Endothelial cell of umbilical vein (primary cell): ENCODE results near the gene PELI3. TPM values are rescaled to one million over a fixed set of nuclear protein-coding genes. Genes with fewer than 3 reads are reported as not detected.

Experiments
- BruUV-seq: library from RNA; stranded (reverse); fragments of 400-500 nt; replicated peaks from 2 replicates; lab custom pipeline; 2021; lab: Mats Ljungman, UMichigan
- CTCF ChIA-PET: fragments of 300-600, 350-600 bp; sonication (Branson Sonifier 250); formaldehyde crosslinking; loops from one replicate; lab custom pipeline; 2021; ENCODE audit warnings: antibody characterized with exemption, inconsistent platforms; lab: Charles Lee
- POLR2A ChIA-PET: fragments of 300-600, 350-600 bp; sonication (Branson Sonifier 250); formaldehyde crosslinking; loops from one replicate; lab custom pipeline; 2021; ENCODE audit warnings: antibody characterized with exemption, inconsistent platforms; lab: Charles Lee
- DNase-seq: peaks from one replicate; pipeline ENCODE4 v3.0.0-alpha.2; 2011; ENCODE audit warnings: low read depth, low spot score
- FAIRE-seq: peaks from 2 replicates; lab custom pipeline; 2011; peaks lifted over from hg19 to GRCh38; lab: Jason Lieb, UNC
- H2AFZ ChIP-seq: 2 replicates; pipeline ENCODE4 v1.6.0; 2012; ENCODE audit warnings: low read depth, low read length, control low read depth, inconsistent platforms
- H3K27ac ChIP-seq: 2 replicates; pipeline ENCODE4 v1.5.1; 2011; ENCODE audit warnings: low read depth, mild to moderate bottlenecking, control low read depth, low read length, moderate library complexity; ENCODE audit not compliant: insufficient read depth
- H3K27me3 ChIP-seq, 2 experiments: 2 replicates each; pipeline versions ENCODE4 v1.6.0 to v1.6.1; 2011; ENCODE audit warnings: low read length in 2 of 2, mixed read lengths in 1 of 2; ENCODE audit not compliant: control insufficient read depth in 2 of 2, insufficient read depth in 2 of 2
- H3K36me3 ChIP-seq, 2 experiments: 2 replicates in 1 of 2; 3 replicates in 1 of 2; pipeline ENCODE4 v1.5.1; 2011; ENCODE audit warnings: low read length in 2 of 2, mild to moderate bottlenecking in 1 of 2, moderate library complexity in 1 of 2; ENCODE audit not compliant: control insufficient read depth in 2 of 2, insufficient read depth in 2 of 2; ENCODE audit errors: extremely low read depth in 1 of 2
- H3K4me1 ChIP-seq: 3 replicates; pipeline ENCODE4 v1.5.1; 2011; ENCODE audit warnings: mild to moderate bottlenecking, low read length; ENCODE audit not compliant: control insufficient read depth, insufficient read depth; ENCODE audit errors: extremely low read depth
- H3K4me2 ChIP-seq: 2 replicates; pipeline ENCODE4 v1.6.1; 2011; ENCODE audit warnings: low read length, control low read depth, mixed read lengths; ENCODE audit not compliant: insufficient read depth
- H3K4me3 ChIP-seq, 3 experiments: fragments of 200-600 bp in 1 of 3; sonication (generic), shearing (Covaris generic) in 1 of 3; replicated peaks in 1 of 3; 2 replicates each; pipeline ENCODE4 v1.5.1; 2011 to 2016; ENCODE audit warnings: control low read depth in 3 of 3, low read length in 3 of 3, mild to moderate bottlenecking in 2 of 3, inconsistent platforms in 1 of 3, low read depth in 1 of 3, moderate library complexity in 1 of 3; ENCODE audit not compliant: insufficient read depth in 1 of 3
- H3K79me2 ChIP-seq: 2 replicates; pipeline ENCODE4 v1.6.0; 2012; ENCODE audit warnings: low read length, inconsistent platforms; ENCODE audit not compliant: control insufficient read depth, insufficient read depth
- H3K9ac ChIP-seq: replicated peaks from 2 replicates; pipeline ENCODE3; 2011; ENCODE audit warnings: low read length, control low read depth; ENCODE audit not compliant: insufficient read depth; ENCODE audit errors: extremely low read depth
- H3K9me1 ChIP-seq: replicated peaks from 3 replicates; pipeline ENCODE4 v1.6.0; 2011; ENCODE audit warnings: mild to moderate bottlenecking, low read length; ENCODE audit not compliant: control insufficient read depth, insufficient read depth; ENCODE audit errors: extremely low read depth
- H3K9me3 ChIP-seq: replicated peaks from 2 replicates; pipeline ENCODE4 v1.5.1; 2012; ENCODE audit warnings: low read length, inconsistent platforms; ENCODE audit not compliant: control insufficient read depth, insufficient read depth
- H4K20me1 ChIP-seq: replicated peaks from 2 replicates; pipeline ENCODE3; 2011; ENCODE audit warnings: mild to moderate bottlenecking, low read length; ENCODE audit not compliant: control insufficient read depth, insufficient read depth; ENCODE audit errors: extremely low read depth
- CTCF ChIP-seq, 2 donors: IDR thresholded peaks; 1 replicate in 1 of 2; 2 replicates in 1 of 2; pipeline ENCODE4 v1.5.1; 2011; ENCODE audit warnings: low read length in 2 of 2, mild to moderate bottlenecking in 2 of 2, moderate library complexity in 2 of 2, control low read depth in 1 of 2, inconsistent platforms in 1 of 2, low read depth in 1 of 2; ENCODE audit not compliant: insufficient read depth in 1 of 2; ENCODE audit errors: extremely low read depth in 1 of 2
- EZH2 ChIP-seq: IDR thresholded peaks from 2 replicates; pipeline ENCODE4 v1.6.1; 2012; ENCODE audit warnings: borderline replicate concordance, low read depth, mild to moderate bottlenecking, moderate library complexity, low read length, inconsistent platforms; ENCODE audit not compliant: severe bottlenecking
- FOS ChIP-seq: IDR thresholded peaks from 2 replicates; pipeline ENCODE4 v1.6.1; 2011; ENCODE audit warnings: mild to moderate bottlenecking, low read length, moderate library complexity, borderline replicate concordance; ENCODE audit not compliant: insufficient read depth
- GATA2 ChIP-seq: IDR thresholded peaks from 2 replicates; pipeline ENCODE4 v1.7.0; 2011; ENCODE audit warnings: low read depth, mild to moderate bottlenecking, moderate library complexity, mixed read lengths, low read length; ENCODE audit not compliant: insufficient read length, insufficient read depth
- JUN ChIP-seq: IDR thresholded peaks from 2 replicates; pipeline ENCODE4 v1.6.1; 2011; ENCODE audit warnings: borderline replicate concordance, low read depth; ENCODE audit not compliant: insufficient read length, insufficient read depth
- MAX ChIP-seq: IDR thresholded peaks from 2 replicates; pipeline ENCODE4 v1.6.1; 2011; ENCODE audit not compliant: insufficient read depth, insufficient read length
- MYC ChIP-seq: IDR thresholded peaks from one replicate; pipeline ENCODE4 v1.6.1; 2011; ENCODE audit warnings: mild to moderate bottlenecking, low read depth, low read length
- POLR2A ChIP-seq: IDR thresholded peaks from 2 replicates; pipeline ENCODE4 v1.6.1; 2012; ENCODE audit warnings: low read depth, mild to moderate bottlenecking, control low read depth, low read length
- POLR2AphosphoS5 ChIP-seq: IDR thresholded peaks from 2 replicates; pipeline ENCODE4 v1.6.1; 2012; ENCODE audit warnings: low read depth, mild to moderate bottlenecking, control low read depth, low read length, moderate library complexity; ENCODE audit not compliant: insufficient read depth
- dilution Hi-C: fragments of 300-500 bp; cut with MboI; formaldehyde crosslinking; loops from one replicate; pipeline ENCODE4 v1.15.0; 2019; ENCODE audit warnings: low sequenced_read_pairs; ENCODE audit not compliant: extremely low pct_ligation_motif_present
- intact Hi-C: fragments of 100-400 bp; cut with micrococcal nuclease; formaldehyde crosslinking; loops from one replicate; pipeline ENCODE4 v1.10.0; 2022
- polyA plus RNA-seq, 4 experiments: library from polyadenylated mRNA; depleted of rRNA in 3 of 4; stranded (reverse) in 3 of 4; unstranded in 1 of 4; fragments of >200 nt; gene quantifications; 2 replicates each; pipeline versions ENCODE4 v1.2.1 to v1.2.3, GENCODE V29; 2011 to 2012; ENCODE audit warnings: missing spikeins in 1 of 4
- total RNA-seq: library from RNA; stranded (reverse); gene quantifications from 2 replicates; pipeline ENCODE4 v1.2.3, GENCODE V29; 2021

Gene PELI3
- total and polyA plus RNA-seq, 2 donors (not counting 3 experiments of a cell fraction or from before 2014, with no cell fraction given): 2.8 to 2.9 TPM

DNA sequence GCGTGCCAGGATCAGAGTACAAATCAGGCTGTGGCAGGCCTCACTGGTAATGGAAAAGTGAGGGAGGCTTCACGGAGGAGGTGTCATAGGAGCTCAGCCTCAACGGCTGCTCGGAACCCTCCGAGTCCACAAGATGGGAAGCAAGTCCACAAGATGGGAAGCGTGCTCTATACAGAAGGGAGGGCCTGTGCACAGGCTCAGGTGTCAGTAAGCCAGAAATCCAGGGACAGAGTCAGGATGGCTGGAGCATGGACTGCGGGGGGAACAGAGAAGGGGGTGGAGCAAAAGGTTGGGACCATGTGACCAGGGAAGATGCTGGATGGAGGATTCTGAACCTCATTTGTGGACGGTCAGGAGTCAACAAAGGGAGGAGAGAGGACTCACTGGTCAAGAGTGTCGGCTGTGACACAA is 10.1 kb downstream of the PELI3 start:
- H4K20me1 ChIP-seq: no peaks in the 10 kb centered on the region
- ChIA-PET POLR2A (no interaction called here), CTCF (interaction anchor here (1.0 kb wide), 1 partner anchor 8 kb away, joined by 4 read pairs; no protein-coding TSS in a partner anchor)
- H3K79me2 ChIP-seq: peaks cover 7% of the 10 kb centered on the region
- no peak overlapping the region for H3K4me3 ChIP-seq
- intact Hi-C loops: no loop called here
- dilution Hi-C loops: no loop called here
- no peak overlapping the region for H3K27ac ChIP-seq
- FAIRE-seq: no peak
- BruUV-seq: no TSS peak
- TF ChIP-seq EZH2 (no peak), JUN (no peak), MYC (no peak), GATA2 (no peak), POLR2A (no peak), MAX (no peak), POLR2AphosphoS5 (no peak), FOS (no peak), CTCF (IDR thresholded peaks at IDR 0.05; ENCODE audit: extremely low read depth in 1 of 2, insufficient read depth in 1 of 2, low read depth in 1 of 2, low read length in 2 of 2) (no peak)
- H3K9ac ChIP-seq: no peak overlapping the region
- no peak overlapping the region for H3K4me2 ChIP-seq
- H3K27me3 ChIP-seq: no peaks in the 10 kb centered on the region
- no peaks in the 10 kb centered on the region for H3K9me3 ChIP-seq
- H3K36me3 ChIP-seq: no peaks in the 10 kb centered on the region
- peaks cover 10% of the 10 kb centered on the region for H3K4me1 ChIP-seq
- H3K9me1 ChIP-seq: no peaks in the 10 kb centered on the region
- no peak for DNase-seq
- no peak overlapping the region for H2AFZ ChIP-seq
